Stimulated activated CD8-positive, alpha-beta memory T cell treated with anti-CD3 and anti-CD28 coated beads, Interleukin-15, amount 100 ng/mL, for 4 hours (primary cell): Measurements from ENCODE around the gene ATP1A4.
"Not testable (repeated sequence)": the region's sequence is repeated elsewhere in the genome, so short reads cannot be mapped to it uniquely, and the experiment has no call there.

Experiments
- DNase-seq, 2 donors: peaks; one replicate each; pipeline ENCODE4 v3.0.0-alpha.2; 2020; ENCODE audit warnings: low read depth in 2 of 2

ATP1A4 gene

GRCh38 chr1:160151303-160151702 is at the start of gene ATP1A4:
Gene ATP1A4 (plus strand): TSS chr1:160151603. CDS start chr1:160152041, 438 bp downstream.
- no peak for DNase-seq

- no peak for DNase-seq
Measured at GRCh38 chr1:160101717-160102522, 49.5 kb upstream of the ATP1A4 start.

GRCh38 chr1:160103658-160104408 is 47.6 kb upstream of the ATP1A4 start:
- DNase-seq = no peak

DNA sequence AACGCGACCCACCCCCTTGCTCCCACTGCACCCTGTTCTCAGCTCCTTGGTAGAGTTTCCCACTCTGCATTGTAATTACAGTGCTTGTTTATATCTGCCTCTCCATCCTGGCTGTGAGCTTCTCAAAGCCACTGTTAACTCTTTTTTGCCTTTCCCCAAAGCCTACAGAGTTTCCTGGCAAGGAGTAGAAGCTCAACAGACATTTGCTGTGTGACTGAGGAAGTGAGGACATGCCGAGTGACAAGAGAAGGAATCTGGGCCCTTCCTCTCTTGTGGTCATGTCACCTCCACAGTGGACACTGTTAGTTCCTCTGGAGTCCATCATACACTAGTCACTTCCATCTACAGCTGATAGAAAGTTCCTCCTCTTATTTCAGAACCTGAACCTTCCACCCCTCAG is 46.9 kb upstream of the ATP1A4 start:
- no peak for DNase-seq

DNA sequence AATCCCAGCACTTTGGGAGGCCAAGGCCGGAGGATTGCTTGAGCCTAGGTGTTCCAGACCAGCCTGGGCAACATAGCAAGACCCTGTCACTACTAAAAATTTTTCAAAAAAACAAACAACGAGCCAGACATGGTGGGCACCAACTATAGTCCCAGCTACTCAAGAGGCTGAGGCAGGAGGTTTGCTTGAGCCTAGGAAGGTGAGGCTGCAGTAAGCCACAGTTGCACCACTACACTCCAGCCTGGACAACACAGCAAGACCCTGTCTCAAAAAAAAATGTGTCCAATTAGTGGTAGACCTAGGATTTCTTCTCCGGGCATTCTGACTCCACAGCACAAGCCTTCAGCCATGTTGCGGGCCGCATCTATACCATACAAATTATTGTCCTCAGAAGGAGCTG is 46.2 kb upstream of the ATP1A4 start:
- DNase-seq = no peak

- DNase-seq = no peak
Measured at GRCh38 chr1:160107512-160107911, 43.9 kb upstream of the ATP1A4 start.

DNA sequence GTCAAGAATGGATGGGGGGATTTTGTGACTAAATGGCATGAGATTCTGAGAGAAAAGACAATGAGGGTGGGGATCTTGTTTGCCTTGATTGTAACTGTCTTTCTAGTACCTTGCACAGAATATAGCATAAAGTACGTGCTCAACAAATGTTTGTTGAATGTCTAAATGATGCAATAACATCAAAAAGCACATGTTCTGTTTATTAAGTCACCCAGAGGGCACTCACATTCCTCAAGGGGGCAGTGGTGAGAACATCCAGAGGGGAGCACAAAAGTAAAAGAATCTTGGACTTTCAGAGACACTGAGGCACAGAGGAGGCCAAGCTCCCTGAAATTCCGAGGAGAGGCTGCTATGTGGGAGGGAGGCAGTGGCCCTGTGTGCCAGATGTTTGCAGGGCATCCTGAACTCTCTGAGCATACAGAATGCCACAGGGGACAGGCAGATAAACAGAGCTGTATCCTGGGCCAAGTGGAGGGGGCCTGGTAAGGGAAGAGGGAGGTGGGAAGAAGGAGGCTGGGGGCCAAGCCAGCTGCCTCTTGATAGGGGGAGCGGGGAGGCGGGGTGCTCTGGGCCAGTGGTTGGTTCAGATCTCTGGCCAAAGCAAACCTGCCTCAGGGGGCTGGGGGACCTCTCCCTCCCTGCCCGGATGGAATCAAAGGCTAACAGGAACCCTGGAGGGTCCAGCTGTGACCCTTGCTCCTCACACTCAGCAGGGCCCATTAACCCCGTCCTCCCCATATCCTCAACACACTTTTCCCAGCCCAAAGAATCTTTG is 42.3 kb upstream of the ATP1A4 start:
- DNase-seq = no peak

GRCh38 chr1:160109686-160110085 is 41.7 kb upstream of the ATP1A4 start:
- DNase-seq = no peak

GRCh38 chr1:160111462-160111861 is 39.9 kb upstream of the ATP1A4 start:
- not testable (repeated sequence) for DNase-seq

DNA sequence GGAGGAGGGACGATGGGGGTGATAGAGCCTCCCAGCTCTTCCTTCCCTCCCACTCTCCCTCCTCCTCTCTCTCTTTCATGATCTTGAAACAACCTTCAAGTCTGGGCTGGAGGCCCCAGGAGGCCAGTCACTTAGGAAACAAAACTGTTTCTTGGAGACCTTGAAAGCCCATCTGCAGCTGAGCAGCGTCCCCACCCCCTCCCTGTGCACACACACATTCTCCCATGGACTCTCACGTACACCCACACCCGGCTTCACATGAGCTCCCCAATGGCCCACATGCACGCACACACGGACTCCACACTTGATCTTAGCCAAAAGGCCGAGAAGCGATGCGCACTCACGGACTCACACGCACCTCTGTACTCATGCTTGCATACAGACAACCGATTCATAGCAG is 39.0 kb upstream of the ATP1A4 start:
- no peak for DNase-seq

GRCh38 chr1:160113407-160113806 is 38.0 kb upstream of the ATP1A4 start:
- no peak for DNase-seq

DNA sequence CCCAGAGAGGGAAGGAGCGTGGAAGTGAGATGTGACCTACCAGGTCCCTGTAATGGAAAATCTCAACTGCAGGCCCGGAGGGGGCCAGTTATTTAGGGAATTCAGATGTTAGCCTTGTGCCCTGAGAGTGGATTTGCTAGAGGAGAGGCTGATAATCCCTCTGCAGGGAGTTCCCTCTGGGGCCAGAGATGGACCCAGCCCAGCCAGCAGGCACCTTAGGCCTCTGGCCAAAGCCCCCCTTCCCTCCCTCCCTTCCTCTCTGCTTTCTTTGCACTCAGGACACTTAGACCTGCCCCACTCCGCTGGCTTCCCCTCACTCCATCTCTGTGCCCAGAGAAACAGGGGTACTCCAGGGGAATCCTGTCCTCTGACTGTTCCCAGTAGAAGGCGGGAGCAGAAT is 37.3 kb upstream of the ATP1A4 start:
- DNase-seq = no peak

DNA sequence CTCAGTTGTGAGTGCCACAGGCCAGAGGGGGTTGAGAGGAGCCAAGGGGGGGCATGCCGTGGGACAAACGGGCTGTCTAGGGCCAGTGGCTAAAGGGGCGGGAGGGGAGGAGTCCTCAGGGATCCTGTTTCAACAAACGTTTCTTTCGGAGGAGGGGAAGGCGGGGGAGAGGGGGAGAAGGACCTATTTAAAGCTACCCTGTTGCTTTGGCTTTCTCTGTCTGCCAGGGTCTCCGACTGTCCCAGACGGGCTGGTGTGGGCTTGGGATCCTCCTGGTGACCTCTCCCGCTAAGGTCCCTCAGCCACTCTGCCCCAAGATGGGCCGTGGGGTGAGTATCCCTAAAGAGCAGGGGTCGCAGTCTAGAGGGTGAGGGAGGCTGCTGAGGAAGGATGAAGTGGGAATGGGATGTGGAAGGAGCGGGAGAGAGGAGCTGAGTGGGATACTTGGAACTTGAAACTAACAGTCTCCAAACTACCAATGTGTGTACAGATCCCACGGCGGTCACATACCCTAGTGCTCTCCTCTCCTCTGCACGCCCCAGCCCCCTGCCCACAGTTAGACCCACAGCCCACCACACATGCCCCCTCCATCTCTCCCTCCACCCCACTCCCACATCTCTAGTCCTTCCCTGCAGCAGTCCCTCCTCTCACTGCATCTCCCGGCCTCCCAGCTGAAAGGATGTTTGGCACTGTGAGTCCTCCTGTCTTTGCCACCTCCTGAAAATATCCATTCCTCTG is 35.7 kb upstream of the ATP1A4 start, which contains the start of gene ATP1A2:
Gene ATP1A2, plus strand, starts transcription at position 215 of the 738 bp plus-strand sequence. Its CDS starts 103 bp downstream, at position 318.
- DNase-seq = no peak

DNA sequence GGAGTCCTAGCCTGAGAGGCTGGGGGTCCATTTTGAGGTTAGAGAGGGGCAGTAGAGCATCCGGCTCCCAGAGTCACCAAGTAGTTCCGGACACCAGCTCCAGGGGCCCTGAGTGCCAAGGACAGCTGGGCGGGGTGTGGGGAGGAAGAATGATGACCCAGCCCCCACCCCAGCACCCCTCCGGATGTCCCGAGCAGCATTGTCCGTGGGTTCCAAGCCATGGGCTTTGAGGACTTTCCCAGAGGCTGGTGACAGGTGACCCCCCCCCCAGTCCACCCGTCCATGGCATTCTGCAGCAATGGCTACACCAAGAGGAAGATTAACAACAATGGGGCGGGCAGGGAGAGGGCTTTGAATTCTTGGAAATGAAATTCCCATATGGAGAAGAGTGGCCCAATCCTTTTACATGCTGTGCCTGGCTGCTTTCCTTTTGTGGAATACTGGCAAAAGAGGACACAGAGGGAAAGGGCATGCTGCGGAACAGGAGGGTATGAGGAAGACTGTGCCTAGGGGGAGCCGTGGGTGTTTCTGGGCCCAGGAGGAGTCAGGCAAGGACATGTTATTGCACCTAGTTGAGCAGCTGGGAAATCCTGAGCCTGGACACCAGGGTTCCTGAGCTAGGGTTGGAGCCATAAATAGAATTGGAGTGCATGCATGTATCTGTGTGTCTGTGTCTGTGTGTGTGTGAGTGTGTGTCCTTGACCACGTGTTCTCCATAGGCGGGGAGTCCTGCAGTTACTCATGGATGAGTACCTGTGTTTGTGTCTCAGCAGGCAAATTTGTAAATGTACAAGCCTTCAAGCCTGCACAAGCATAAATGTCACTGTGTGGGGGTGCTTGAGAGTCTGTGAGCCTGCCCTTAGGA is 34.9 kb upstream of the ATP1A4 start:
- no peak for DNase-seq

- no peak for DNase-seq
Measured at GRCh38 chr1:160117300-160117699, 34.1 kb upstream of the ATP1A4 start.

DNA sequence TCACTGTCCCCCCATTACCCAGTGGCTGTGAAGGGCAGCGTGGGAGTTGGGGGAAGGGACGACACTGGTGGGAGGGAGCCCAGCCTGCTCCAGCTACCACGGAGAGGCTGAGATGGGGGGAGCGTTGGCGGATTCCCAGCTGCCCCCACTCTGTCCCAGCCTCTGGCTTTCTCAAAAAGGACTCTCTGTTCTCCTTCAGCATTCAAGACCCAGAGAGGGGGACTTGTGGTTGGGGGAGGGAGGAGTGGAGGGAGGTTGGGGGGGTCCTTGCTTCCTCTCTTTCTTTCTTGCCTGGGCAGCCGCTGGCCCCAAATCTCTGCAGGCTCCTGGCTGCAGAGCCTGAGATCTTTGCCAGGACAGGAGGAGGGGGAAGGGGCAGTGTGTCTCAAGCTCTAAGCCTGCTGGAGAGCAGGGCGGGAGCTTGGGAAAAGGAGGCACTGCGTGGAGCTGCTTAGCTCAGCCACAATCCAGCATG is 33.7 kb upstream of the ATP1A4 start:
- no peak for DNase-seq

GRCh38 chr1:160118928-160119327 is 32.5 kb upstream of the ATP1A4 start:
- no peak for DNase-seq

DNA sequence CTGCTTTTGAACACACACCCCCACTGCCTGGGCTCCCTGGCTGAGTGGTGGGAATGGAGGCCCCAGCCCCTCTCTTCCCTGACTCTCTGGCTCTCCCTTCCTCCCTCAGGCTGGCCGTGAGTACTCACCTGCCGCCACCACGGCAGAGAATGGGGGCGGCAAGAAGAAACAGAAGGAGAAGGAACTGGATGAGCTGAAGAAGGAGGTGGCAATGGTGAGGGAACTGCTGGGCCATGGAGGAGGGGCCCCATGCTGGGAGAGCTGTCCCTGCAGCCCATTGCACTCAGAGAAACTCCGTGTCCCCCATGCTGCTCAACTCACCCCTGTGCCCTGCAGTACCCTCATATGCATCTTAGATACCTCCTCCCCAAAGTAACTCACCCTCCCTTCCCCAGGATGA is 30.6 kb upstream of the ATP1A4 start:
- DNase-seq = no peak

DNA sequence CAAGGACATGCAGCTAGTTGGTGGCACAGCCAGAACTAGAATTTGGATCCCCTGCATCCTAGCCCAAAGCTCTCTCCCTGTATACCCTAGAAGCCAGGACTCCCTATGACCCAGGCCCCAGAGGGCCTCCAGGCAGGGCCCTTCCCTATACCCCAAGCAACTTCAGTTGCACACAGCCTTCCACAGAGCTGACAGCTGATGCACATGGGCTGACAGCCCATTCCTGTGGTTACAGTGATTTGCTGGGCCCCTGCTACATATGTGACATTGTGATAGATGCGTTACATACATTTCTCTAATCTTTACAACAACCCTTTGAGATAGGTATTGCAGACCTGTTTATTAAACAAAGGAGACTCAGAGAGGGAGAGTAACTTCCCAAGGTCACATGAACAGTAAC is 30.0 kb upstream of the ATP1A4 start:
- DNase-seq = no peak

GRCh38 chr1:160122978-160123495 is 28.4 kb upstream of the ATP1A4 start:
- no peak for DNase-seq
